DLD1 (cell line): ENCODE measurements around the gene PMAIP1.
"Not testable (repeated sequence)": the region's sequence is repeated elsewhere in the genome, so short reads cannot be mapped to it uniquely, and the experiment has no call there.

Experiments
- in situ Hi-C: cut with HindIII; loops from 2 replicates; pipeline ENCODE4 v1.10.0; 2017; ENCODE audit warnings: low sequenced_read_pairs

The PMAIP1 gene

GRCh38 chr18:59881728-59882656, 17.8 kb upstream of the PMAIP1 start:
- in situ Hi-C loops = no loop called here

DNA sequence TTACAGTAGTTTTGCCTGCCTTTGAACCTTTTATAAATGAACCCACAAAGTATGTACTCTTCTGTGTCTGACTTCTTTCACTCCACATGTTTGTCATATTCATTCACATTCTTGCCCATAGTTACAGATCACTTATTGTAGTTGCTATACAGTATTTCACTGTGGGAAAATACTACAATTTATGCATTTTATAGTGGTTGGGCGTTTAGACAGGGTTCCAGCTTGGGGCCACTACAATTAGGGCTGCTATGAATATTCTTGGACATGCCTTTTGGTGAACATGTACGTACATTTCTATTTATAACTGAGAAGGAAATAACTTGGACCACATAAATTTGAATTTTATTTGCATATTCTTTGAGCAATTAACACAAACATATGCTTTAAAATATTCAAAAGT, 15.4 kb upstream of the PMAIP1 start:
- in situ Hi-C loops = no loop called here

GRCh38 chr18:59885579-59886163, 14.1 kb upstream of the PMAIP1 start:
- in situ Hi-C loops = no loop called here

GRCh38 chr18:59886399-59886798, 13.4 kb upstream of the PMAIP1 start:
- in situ Hi-C loops = not testable (repeated sequence)

GRCh38 chr18:59892123-59892522, 7.7 kb upstream of the PMAIP1 start:
- in situ Hi-C loops = no loop called here

DNA sequence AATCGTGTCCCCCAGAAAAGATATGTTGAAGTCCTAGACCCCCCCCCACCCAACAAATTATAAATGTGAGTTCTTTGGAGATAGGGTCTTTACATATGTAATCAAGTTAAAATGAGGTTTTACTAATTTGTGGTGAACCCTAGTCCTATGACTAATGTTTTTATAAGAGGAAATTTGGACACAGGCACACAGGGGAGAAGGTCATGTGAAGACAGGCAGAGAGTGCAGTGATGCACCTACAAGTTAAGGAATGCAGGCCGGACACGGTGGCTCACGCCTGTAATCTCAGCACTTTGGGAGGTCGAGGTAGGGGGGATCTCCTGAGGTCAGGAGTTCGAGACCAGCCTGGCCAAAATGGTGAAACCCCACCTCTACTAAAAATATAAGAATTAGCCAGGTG, 5.8 kb upstream of the PMAIP1 start:
- in situ Hi-C loops = no loop called here

DNA sequence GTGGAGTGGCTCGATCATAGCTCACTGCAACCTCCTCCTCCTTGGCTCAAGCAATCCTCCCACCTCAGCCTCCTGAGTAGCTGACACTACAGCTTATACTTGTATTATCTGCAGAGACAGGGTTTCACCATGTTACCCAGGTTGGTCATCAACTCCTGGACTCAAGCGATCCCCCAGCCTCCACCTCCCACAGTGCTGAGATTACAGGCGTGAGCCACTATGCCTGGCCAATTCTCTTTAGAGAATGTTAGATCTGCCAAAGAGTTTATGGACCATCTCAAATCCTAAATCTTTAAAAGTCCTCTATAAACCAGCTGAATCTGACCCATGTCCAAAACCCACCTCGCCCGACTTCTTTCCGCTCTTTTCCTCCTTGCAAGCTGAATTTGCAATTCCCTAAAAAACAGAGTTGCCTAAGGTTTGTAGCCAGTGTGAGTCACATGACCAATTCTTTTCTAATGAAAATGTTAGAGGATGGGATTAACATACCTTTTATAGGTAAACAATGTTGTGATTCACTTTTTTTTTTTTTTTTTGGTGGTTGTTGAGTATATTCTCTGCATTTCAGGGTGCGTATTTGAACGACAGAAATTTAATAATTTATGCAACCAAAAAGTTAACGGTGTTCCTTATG, 2.4 kb upstream of the PMAIP1 start:
- in situ Hi-C loops = no loop called here

DNA sequence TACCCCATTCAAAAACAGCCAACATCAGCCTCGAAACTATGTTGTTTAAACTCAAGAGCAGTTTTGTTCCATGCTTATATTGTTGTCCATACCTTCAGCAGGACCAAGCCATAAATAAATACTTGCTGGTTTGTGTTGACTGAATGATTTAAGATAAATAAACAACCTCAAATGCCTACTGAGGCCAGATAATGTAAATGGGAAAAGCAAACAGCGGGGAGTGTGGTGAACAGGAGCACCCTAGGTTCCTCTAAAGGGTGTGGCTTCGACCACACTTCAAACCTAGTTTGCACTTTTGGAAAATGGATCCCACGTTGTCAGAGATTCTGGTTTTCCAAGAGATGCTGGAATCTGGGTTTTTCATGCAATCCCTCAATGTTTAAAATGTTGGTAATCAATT, 1.7 kb upstream of the PMAIP1 start:
- in situ Hi-C loops = no loop called here

GRCh38 chr18:59898609-59899297, 1.0 kb upstream of the PMAIP1 start:
- in situ Hi-C loops = no loop called here

DNA sequence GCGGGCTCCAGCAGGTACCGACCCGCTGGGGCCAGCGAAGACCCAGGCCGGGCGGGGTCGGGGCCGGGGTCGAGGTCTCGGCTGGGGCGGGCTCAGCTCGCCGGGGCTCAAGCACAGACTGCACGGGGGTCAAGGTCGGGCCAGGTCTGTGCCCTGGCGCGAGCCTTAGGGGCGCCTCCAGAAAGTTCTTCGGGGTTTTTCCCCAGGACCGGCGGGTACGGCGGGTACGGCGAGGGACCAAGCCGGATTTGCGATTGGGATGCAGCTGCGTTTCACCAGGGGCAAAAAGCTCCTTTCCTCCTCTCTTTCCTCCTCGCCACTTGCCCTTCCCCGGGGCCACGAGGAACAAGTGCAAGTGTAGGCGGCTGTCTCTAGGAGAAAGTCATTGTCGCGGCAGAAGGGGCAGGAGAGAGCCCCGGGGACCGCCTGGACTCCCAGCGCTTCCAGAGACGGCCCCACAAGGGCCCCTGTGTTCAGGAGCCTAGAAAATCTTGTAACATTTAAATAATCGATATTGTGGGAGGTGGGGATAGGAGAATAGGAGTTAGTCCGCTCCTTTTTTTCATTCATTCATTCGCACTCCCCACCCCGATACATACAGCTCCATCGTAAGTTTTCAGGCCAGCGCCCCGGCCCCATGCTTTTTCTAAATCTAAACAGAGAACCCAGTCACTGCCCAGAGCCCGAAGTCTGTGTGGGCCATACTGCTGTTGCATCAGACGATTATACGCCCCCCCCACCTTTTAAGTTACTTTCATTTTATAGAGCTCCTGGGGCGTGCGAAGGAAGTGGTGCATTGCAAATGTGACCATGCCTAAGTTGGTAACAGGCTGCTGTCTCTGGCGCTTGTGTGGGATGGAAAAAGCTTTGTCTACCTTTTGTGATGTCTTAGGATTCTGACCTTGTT, 679 bp downstream of the PMAIP1 start:
- in situ Hi-C loops = no loop called here

GRCh38 chr18:59902131-59902992, 2.6 kb downstream of the PMAIP1 start:
- in situ Hi-C loops = no loop called here

GRCh38 chr18:59902993-59903610, 3.3 kb downstream of the PMAIP1 start:
- in situ Hi-C loops = no loop called here

- in situ Hi-C loops = no loop called here
Observed at GRCh38 chr18:59904011-59904601, 4.3 kb downstream of the PMAIP1 start.

GRCh38 chr18:59905686-59906091, 5.9 kb downstream of the PMAIP1 start:
- in situ Hi-C loops = no loop called here

DNA sequence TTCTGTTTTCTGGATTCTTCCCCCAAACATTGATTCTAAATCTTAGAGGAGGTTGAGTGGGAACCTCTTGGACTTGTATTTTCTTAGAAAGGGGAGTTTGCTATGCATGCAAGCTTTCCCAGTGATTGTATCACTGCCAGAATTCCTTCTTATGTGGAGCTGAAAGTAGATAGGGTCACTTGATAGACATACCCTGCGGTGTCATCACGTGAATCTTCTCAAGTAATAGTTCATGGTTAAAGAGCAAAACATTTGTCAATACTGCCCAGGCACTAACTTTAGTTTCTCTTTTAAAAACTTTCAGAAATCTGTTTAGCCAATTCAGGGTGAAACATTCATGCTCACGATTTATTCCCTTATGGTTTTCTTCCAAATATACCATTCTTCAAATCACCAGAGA, 6.4 kb downstream of the PMAIP1 start:
- in situ Hi-C loops = no loop called here

DNA sequence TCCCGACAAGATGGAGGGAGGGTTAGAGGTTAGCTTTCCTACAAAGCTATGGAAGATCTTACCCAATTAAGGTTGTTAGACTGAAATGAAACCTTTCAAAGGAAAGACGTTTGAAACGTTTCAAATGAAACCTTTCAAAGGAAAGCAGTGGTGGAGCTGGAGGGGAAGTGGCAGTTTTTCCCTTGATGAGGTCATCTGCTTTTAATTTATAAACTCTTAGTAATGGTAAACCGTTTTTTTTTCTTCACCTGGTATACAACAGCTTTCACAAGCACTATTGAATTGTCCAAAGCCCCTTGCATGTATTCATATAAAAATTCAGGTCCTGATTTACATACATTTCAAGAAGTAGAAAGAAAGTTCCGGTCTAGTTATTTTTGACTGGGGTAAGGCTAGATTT, 7.4 kb downstream of the PMAIP1 start:
- in situ Hi-C loops = no loop called here

DNA sequence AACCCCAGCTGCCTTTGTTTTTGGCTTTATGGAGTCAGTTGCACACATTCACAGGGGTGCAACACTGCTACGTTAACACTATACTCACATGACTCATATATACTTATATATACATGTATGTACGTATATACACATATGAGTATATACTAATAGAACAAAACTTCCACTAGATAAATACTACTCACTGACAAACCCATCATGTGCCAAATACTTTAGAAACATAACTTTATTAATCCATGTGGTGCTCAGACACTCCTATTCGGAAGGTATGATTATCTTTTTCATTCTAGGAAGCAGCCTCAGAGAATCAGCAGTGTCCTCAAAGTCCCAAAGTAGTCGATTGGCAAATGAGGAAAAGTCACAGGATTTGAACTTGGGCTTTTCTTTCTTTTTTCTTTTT, 7.9 kb downstream of the PMAIP1 start:
- in situ Hi-C loops = no loop called here

- in situ Hi-C loops = no loop called here
Observed at GRCh38 chr18:59908799-59909198, 9.0 kb downstream of the PMAIP1 start.
